OCI-LY3 (cell line): ENCODE data around the gene CNNM2.

Experiments
- EZH2phosphoT487 ChIP-seq: fragments of 200-600 bp; shearing (Covaris generic); IDR thresholded peaks from 2 replicates; pipeline ENCODE4 v1.6.1; 2018; ENCODE audit warnings: antibody characterized with exemption, mixed run types, low read depth
- TF ChIP-seq, protein P1 (sequence below): fragments of 200-600, 300-600 bp; sonication (generic); IDR thresholded peaks from 2 replicates; pipeline ENCODE4 v1.5.1; 2014; ENCODE audit warnings: antibody characterized with exemption, low read length, low read depth

GRCh38 chr10:103072891-103073290, 154.8 kb downstream of the CNNM2 start:
- TF ChIP-seq EZH2phosphoT487, result no peak
- TF ChIP-seq, protein P1, sequence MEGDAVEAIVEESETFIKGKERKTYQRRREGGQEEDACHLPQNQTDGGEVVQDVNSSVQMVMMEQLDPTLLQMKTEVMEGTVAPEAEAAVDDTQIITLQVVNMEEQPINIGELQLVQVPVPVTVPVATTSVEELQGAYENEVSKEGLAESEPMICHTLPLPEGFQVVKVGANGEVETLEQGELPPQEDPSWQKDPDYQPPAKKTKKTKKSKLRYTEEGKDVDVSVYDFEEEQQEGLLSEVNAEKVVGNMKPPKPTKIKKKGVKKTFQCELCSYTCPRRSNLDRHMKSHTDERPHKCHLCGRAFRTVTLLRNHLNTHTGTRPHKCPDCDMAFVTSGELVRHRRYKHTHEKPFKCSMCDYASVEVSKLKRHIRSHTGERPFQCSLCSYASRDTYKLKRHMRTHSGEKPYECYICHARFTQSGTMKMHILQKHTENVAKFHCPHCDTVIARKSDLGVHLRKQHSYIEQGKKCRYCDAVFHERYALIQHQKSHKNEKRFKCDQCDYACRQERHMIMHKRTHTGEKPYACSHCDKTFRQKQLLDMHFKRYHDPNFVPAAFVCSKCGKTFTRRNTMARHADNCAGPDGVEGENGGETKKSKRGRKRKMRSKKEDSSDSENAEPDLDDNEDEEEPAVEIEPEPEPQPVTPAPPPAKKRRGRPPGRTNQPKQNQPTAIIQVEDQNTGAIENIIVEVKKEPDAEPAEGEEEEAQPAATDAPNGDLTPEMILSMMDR, result no peak
